Activated CD8-positive, alpha-beta memory T cell treated with anti-CD3 and anti-CD28 coated beads, Interleukin-2, amount 50 U/mL, for 4 hours (primary cell): Measurements from ENCODE around the gene NAGK.
A peak's percentile ranks its signal among the peaks of the same experiment; 100 is the strongest.
"Not testable (repeated sequence)": the region's sequence is repeated elsewhere in the genome, so short reads cannot be mapped to it uniquely, and the experiment has no call there.

ENCODE experiments used
- DNase-seq: peaks from one replicate; pipeline ENCODE4 v3.0.0-alpha.2; 2020

The NAGK gene

DNA sequence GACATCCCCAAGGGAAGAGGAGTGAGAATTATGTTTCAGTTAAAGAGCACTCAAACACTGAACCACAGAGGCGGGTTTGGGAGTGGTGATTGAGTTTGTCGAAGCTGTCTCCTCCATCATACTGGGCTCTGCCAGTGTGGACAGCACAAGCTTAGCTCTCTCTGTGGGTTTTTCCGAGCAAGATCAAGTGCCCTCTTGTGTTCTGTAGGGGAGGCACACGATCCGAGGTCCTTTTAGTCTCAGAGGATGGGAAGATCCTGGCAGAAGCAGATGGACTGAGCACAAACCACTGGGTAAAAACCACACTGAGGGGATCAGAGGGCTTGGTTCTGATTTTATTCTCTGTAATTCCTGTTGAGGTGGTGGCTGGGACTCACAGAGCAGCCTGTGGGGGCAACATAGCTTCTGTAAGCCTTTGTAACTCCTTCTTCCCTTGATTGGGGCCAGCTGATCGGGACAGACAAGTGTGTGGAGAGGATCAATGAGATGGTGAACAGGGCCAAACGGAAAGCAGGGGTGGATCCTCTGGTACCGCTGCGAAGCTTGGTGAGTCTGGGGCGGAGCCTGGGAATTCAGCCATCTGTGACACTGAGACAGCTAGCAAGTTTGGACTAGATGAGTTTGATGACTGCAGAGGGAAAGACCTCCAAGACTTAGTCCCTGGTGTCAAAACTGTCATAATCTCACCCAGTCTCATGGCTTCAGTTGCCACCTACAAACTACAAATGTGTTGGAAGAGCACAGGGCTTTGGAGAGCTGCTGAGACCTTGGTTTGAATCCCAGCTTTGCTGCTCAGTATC, 2.0 kb downstream of the NAGK start:
- DNase-seq, result no peak

DNA sequence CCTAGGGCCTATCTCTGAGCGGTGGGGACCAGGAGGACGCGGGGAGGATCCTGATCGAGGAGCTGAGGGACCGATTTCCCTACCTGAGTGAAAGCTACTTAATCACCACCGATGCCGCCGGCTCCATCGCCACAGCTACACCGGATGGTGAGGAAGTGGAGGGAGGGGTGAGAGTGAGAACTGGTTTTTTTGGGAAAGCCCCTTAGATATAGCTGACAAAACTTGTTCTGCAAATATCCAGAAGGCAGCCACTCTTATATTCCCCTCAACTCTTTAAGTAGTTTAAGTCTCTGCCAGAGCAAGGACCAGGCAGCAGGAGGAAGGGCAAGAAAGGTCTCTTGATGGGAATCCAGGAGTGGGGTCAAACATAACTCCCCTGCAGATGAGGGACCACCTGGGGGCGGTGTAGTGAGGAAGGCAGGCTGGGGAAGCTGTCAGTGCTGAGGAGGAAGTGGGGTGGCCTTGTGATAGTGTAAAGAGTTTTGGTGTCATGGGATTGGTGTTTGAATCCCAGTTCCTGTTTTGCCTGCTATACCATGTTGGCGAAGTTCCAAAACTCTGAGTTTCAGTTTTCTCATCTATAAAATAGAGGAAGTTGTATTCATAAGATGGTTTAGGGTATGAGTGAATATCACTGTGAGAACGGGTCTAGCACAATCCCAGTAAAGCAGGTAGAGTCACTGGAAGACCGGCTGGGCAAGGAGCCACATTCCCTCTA, 3.4 kb downstream of the NAGK start:
- peak; percentile 46 for DNase-seq

DNA sequence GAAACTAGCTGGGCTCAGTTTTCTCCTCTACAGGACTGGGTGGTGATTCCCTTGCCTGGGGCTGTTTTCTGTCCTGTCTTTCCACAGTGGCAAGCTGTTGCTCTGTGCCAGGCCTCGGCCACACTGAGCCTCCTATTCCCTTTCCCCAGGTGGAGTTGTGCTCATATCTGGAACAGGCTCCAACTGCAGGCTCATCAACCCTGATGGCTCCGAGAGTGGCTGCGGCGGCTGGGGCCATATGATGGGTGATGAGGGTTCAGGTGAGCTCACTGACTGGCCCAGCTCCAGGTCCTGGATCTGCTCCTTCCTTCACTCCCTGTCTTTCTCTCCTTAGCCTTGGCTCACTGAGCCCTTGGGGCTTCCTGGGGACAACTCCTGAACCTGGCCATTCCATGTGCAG, 4.0 kb downstream of the NAGK start:
- DNase-seq, result no peak

DNA sequence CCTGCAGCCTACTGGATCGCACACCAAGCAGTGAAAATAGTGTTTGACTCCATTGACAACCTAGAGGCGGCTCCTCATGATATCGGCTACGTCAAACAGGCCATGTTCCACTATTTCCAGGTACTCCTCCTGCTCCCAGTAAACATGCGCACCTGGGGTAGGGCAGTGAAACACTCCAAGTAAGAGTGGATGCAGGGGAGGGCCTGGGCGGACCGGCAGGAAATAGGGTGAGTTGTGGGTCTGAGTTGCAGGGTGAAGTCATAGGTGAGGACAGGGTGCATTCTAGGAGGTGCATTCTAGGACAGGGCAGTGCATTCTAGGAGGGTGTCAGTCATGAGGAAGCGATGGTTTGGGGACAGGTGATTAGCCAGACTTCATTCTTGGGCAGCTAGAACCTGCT, 5.0 kb downstream of the NAGK start:
- no peak for DNase-seq

DNA sequence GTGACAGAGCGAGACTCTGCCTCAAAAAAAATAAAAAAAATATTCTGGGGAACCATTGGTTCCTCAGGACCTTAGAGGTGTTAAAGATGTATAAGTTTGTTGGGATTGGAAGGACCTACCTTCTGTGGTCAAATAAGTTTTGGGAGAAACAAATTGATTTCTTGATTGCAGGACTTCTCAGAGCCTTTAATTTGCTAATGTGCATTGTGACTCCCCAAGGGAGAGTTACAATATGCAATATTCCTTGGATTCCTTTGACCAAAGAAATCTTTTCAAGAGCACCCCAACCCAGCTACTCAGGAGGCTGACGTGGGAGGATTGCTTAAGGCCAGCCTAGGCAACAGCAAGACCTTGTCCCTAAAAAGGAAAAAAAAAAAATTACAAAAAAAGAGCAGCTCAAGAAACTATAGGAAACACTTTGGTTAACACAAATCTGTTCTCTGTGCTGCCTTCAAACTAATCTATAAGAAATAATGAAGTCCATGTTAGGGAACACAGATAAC, 6.5 kb downstream of the NAGK start:
- DNase-seq, result no peak

DNA sequence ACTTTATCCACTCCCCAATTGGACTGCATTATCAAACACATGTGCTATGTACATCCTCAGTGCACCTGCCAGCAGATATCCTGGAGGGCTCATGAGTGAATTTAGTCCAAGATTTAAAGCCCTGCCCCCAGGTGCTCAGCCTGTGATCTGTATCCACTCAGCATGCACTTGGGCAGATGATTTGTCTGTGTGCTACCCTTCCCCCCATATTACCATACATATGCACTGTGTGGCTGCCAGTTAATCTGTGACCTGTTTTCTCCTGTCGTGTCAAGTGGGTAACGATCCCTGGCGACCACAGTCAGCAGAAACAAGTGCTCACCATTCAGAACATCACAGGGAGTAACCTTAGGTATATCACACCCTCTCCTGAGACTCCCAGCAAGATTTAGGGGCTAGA, 10.2 kb downstream of the NAGK start:
- DNase-seq, result no peak

DNA sequence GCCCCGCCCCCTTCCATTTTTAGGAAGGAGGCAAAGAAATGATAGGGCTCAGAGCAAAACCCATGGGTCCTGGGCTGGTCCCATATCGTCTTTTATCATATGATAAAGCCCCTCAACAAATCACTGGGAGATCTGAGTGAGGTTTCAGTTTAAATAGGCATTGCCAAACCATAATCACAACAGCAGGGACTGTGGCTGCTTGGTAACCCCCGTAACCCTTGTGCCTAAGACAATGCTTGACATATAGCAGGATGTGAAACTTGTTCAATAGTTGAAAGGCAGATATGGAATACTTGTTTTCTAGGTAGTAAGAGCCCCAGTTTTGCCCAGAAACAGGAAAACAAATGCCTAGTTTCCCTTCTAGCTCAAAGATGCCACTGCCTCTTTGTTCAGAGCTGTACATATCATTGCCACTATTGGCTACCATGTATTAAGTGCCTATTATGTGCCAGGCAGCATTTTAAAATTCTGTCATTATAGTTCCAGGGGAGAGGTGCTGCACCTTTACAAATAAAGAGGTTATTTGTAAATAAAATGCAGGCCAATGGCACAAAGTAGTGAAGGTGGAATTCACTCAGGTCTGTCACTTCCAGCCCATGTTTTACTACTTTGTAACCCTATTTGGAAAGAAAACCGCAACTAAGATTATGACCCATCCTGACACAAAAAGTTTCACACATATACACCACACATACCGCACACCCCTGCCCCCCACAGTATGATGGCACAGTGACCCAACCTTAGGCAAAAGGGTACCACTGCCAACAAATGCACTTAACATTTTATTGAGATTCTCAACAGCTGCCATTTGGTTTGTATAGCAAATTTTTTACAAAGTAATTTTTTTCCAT, 14.2 kb downstream of the NAGK start:
- peak; percentile 34 for DNase-seq

DNA sequence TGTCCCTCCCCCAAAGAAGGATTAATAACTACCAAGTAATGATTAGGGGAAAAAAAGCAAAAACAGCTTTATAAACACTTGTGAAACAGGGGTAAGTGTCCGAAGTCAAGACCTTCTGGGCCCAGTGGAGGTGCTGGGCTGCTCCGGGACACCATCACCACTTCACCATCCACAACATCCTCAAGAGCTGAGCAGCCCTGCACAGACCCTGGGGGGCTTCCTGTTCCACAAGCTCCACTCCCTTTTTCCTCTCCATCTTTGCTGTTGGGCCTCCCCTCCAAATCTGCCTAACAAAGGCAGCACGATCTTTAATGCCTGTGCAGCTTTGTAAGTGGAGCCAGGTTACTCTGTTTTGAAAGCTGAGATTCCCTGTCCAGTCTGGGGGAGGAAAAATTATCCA, 14.8 kb downstream of the NAGK start:
- DNase-seq, result not testable (repeated sequence)

DNA sequence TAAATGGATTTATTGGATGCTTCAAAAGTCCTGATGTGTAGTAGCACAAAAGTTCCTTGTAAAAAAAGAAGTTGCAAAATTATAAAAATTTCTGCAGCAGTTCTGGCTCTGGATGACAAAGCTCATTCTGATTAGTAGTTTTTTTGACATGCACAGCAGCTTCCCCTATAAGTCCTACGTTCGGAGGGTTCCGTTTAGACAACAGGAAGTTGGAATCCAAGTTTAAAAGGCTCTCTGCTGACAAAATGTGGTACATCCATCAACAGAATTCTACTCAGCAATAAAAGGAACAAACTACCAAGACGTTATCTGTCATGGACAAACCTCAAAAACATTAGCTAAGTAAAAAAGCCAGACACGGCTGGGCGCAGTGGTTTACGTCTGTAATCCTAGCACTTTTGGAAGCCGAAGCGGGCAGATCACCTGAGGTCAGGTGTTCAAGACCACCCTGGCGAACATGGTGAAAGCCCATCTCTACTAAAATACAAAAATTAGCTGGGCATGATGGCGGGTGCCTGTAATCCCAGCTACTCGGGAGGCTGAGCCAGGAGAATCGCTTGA, 15.4 kb downstream of the NAGK start:
- not testable (repeated sequence) for DNase-seq

DNA sequence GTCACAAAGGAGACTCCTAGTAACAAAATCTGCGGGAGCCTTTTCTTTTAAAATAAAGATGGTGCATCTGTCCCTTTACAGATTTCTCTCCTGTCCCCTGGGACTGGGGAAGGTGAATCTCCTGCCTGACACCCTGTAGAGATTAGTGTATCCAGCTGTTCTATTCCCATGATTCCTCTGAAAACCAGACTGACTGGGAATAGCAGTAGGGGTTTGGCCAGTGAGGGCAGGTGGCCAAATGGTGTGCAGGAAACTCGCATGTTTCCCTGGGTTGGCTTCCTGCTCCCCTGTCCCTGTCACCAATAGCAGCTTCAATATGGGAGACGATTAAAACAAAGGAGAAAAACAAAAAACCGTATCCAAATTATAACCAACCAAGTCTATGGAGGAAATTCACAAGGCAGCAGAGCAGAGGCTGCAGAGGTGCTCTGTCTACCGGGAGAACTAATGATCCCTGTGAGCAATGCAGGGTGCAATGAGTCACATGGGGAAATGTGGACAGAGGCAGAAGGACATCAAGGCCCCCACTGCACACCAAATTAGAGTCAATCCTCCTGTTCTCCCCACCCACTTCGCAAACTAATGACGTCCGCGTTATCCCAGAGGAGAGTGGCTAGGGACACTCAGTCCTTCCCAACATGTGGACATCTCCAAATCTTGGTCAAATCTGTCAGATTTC, 17.0 kb downstream of the NAGK start:
- not testable (repeated sequence) for DNase-seq

DNA sequence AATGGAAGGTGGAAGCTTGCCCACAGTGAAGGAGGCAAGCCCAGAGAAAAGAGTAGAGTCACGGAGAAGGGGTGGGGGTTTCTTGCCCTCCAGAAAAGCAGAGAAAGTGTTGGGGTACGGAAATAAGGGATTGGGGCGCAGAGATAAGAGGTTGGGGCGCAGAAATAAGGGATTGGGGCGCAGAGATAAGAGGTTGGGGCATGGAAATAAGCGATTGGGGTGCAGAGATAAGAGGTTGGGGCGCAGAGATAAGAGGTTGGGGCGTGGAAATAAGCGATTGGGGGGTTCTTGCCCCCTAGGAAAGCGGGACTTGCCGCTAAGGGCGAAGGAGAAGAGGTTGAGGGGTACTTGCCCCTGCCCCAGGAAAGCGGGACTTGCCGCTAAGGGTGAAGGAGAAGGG, 21.0 kb downstream of the NAGK start:
- DNase-seq, result not testable (repeated sequence)

DNA sequence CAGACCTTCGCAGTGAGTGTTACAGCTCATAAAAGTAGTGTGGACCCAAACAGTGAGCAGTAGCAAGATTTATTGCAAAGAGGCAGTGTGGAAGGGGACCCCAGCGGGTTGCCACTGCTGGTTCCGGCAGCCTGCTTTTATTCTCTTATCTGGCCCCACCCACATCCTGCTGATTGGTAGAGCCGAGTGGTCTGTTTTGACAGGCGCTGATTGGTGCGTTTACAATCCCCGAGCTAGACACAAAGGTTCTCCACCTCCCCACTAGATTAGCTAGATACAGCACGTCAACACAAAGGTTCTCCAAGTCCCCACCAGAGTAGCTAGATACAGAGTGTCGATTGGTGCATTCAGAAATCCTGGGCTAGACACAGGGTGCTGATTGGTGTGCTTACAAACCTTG, 23.4 kb downstream of the NAGK start:
- not testable (repeated sequence) for DNase-seq

DNA sequence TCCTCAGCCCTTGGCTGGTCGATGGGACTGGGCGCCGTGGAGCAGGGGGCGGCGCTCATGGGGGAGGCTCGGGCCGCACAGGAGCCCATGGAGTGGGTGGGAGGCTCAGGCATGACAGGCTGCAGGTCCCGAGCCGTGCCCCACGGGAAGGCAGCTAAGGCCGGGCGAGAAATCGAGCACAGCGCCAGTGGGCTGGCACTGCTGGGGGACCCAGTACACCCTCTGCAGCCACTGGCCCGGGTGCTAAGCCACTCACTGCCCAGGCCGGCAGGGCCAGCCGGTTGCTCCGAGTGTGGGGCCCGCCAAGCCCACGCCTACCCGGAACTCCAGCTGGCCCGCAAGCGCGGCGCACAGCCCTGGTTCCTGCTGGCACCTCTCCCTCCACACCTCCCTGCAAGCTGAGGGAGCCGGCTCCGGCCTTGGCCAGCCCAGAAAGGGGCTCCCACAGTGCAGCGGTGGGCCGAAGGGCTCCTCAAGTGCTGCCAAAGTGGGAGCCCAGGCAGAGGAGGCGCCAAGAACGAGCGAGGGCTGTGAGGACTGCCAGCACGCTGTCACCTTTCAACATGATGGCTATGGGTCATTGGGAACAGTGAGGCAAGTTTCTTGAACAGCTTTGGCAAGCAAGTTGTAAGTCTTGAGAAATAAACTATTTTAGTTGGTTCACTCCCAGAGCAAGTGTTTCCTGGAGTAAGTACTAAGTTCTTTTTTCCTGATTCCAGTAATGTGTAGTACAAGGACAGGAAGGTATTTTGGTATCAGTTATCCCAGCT, 24.2 kb downstream of the NAGK start:
- DNase-seq, result not testable (repeated sequence)

DNA sequence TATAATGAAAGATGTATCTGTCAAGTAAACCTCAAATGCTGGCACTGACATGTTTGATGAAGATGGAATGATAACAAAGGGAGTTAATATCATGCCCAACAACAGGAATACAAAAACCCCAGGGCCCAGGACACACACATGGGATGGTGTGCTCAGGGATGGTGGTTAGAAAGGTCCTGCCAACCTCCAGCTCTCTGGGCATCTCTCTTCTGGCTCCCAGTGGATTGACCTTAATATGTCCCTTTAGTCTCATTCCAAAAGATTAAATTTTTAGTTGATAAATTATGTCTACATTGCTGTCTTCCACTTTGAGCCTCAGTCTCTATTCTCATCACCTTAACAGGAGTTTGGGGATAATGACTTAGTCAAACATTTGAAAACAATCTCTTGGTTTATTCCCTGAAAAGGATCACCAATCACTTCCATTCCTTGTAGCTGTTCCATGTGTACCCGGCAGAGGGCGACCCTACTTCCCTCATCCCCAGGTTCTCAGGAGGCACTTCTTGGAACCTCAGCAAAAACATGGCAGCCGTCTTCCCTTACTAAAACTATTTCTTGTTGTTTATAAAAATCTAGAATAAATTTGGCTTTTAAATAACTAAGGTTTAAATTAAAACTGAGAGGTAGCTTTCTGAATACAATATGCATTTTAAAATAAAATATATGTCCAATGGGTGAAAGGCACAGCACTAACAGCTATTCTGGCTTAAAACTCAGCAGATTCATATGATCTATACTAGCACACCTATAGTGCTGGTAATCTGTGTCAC, 31.9 kb downstream of the NAGK start:
- DNase-seq, result peak; percentile 45

DNA sequence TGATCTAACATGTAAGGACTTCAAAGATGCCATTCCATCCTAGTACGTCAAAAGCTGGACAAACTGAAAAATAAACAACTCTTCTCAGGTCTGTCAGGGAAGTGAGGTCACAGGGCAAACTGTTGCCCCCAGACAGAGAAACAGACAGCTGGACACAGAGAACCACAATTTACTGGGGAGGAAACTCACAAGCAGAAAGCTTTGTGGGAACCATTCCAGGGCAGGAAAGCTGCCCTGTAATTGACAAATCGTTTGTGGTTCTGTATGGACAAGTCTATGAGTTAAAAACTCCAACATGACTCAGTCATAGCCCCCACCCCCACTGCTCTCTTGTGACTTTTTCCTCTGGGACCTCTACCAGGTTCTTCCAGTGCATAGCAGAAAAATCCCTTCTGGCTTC, 33.2 kb downstream of the NAGK start:
- no peak for DNase-seq

DNA sequence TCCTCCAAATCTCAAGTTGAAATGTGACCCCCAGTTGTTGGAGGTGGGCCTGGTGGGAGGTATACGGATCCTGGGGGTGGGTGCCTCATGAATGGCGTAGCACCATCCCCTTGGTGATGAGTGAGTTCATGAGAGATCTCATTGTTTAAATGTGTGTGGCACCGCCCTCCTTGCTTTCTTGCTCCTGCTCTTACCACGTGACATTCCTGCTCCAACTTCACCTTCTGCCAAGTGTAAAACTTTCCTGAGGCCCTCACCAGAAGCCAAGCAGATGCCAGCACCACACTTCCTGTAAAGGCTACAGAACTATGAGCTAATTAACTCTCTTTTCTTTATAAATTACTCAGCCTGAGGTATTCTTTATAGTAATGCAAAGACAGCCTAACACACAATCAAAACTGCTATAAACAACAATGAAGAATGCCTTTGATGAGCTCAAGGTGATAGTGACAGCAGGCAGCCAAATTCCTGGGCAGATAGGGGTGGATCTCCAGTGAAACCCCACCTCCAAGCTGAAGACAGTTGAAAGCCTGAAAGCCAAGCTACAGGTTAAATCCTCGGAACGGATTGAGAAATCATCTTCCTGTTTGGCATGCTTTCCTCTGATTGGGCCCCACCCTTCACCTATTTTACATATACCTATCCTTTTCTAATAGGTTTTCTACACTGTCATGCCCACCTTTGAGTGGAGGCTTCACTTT, 34.7 kb downstream of the NAGK start:
- no peak for DNase-seq

DNA sequence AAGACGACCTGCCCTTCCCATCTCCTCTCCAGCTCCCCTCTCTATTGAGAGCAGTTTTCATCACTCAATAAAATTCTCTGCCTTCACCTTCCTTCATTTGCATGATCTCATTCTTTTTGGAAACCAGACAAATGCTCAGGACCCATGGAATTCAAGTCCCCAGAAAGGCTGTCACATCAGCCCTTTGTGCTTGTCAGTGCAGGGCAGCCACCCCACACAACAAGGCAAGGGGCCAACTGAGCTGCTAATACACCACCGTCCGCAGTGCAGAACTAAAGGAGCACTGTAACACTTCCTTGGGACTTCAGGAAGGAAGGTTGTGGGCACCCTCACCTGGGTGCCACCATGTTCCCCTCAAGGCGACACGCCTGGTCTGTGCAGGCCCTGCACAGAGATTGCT, 35.4 kb downstream of the NAGK start:
- no peak for DNase-seq

DNA sequence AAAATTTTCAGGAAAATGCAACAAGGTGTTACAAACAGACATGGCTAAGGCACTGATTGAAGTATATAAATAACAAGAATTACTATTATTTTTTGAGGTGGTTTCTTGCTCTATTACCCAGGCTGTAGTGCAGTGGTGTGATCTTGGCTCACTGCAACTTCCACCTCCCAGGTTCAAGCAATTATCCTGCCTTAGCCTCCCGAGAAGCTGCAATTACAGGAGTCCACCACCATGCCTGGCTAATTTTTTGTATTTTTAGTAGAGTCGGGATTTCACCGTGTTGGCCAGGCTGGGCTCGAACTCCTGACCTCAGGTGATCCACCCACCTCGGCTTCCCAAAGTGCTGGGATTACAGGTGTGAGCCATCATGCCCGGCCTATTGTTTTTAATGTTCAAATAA, 38.0 kb downstream of the NAGK start:
- DNase-seq, result not testable (repeated sequence)

DNA sequence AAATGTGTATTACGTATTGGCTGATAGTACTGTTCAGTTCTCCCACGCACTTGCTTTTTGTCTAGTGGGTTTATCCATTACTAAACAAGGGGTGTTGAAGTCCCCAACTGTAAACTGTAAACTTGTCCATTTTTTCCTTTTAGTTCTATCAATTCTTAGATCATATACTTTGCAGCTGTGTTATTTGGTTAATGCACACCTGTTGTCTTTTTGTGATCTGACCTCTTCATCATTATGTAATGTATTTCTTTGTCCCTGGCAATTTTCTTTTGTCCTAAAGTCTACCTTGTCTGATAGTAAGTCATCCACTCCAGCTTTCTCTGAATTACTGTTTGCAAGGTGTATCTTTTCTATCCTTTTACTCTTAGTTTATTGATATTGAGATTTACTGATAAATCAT, 39.6 kb downstream of the NAGK start:
- no peak for DNase-seq

DNA sequence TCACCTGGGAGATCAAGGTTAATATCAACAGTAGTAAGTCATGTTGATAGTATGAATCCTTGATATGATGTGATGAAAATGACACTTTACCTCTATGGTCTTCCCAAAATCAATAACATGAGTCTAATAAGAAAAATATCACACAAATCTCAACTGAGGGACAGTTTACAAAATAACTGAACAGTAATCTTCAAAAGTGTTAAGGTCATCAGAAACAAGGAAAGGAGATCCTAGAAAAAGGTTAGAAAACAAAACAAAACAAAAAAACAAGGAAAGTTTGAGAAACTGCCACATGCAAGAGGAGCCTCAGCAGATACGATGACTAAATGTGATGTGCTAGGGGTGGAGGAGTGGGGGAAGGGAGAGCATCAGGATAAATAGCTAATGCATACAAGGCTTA, 45.4 kb downstream of the NAGK start:
- DNase-seq, result no peak
